Stimulated activated CD4-positive, alpha-beta T cell treated with anti-CD3 and anti-CD28 coated beads, Interleukin-4, amount 100 ng/mL, for 24 hours (primary cell): Measurements from ENCODE around the gene APELA.
"Not testable (repeated sequence)": the region's sequence is repeated elsewhere in the genome, so short reads cannot be mapped to it uniquely, and the experiment has no call there.

Source experiments
- DNase-seq: peaks from one replicate; pipeline ENCODE4 v3.0.0-alpha.2; 2020

The APELA gene, protein sequence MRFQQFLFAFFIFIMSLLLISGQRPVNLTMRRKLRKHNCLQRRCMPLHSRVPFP

GRCh38 chr4:164876700-164877324 is at the start of gene APELA:
TSS of gene APELA (plus strand) at chr4:164877178. CDS start at chr4:164877332, 154 bp downstream.
- DNase-seq: no peak

- no peak for DNase-seq
These were observed 48.0 kb upstream of the APELA start for GRCh38 chr4:164828955-164829354.

DNA sequence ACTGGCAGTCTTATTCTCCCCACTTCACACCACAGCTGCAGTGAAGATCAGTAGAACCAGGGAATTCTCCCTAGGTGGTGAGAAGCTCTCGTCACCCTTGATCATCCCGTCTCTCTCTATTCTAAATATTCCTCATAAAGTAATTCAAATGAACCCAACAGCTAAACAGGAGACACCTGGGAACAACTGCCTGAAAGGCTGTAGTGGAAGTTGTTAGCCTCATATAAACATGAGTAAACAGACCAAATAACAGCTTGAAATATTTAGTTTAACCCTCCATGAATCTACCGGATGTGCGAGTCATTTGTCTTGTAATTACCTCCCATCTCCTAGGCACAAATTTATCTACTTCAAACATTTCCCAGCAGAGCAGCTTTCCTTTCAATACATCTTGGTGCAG is 30.4 kb upstream of the APELA start:
- no peak for DNase-seq

DNA sequence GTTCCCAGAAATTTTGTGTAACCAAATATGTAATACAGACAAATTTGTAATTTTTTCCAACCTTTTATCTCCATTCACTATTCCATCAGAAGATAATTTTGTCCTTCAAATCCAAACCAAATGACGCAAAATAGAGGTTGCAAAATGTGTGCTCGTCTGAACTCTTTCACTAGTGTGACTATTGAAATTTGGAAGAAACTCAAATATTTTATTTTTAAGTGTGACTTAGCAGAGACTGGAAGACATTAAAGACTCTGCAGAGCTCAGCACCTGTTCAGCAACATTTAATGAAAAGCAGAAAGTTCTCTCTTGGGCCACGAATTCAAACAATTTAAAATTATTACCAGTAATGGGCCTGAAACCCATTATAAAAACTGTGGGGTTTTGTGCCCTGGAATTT is 30.0 kb upstream of the APELA start:
- DNase-seq: no peak

DNA sequence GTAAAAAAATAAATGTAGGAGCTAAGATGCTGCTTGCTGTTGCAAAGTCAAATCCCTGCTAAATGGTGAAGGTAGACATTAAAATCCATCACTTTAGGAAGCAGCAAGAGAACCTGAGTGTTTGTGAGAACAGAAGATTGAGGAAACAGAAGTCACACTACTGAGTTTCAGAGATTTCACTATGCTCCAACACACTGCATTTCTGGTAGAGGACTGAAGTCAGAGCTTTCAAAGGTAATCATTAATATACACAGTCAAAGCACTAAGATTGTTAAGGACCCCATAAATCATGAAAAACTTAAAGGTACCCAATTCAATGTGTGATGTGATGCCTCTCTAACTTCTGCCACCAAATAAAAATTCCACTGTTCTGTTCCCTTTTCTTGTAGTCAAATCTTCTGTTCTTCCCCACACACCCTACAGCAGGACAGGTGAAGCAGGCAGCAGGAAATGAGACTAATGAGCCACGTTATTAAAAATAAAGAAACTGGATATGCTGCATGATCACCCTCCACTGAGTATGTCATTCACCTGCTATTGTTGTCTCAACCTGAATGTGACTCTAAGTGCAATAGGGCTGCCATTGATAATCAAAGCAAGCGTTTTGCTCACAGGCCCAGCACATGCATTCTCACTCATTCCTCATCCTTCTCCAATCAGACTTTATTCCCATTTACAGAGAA is 28.9 kb upstream of the APELA start:
- no peak for DNase-seq

DNA sequence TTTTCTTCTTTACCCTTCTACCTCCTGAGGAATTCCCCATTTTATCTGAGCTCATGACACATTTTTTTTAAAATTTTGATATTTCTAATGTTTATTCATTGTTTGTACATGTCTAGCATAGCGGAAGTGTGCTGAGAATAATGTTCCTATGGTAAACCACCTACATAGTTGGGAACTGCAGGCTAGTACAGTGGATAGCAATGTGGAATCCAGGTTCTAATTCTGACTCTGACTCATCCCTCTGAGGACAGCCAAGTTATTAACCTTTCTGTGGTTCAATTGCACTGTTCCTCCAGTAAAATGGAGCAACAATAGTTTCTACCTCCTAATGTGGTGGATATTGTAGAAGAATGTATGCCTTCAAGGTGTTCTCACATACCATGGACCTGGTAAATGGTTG is 20.6 kb upstream of the APELA start:
- no peak for DNase-seq

GRCh38 chr4:164866817-164867490 is 10.0 kb upstream of the APELA start:
- DNase-seq: no peak

DNA sequence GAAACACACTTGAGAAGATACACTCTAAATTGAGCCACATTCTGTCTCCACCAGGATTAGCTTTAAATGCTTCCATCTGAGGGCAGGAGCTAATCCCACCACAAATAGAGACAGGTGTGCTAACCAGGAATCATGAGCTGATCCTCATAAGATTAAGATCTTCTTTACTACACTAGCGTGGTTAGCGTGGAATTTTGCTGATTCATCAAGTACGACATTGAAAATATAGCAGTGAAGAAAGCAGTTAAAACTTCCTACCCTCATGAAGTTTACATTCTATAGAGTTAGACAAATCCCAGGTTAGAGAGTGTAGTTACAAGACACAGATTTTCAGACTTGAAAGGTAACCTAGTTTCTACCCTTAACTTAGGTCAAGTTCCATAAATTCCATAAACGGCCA is 5.3 kb upstream of the APELA start:
- no peak for DNase-seq

GRCh38 chr4:164872481-164872880 is 4.5 kb upstream of the APELA start:
- no peak for DNase-seq

GRCh38 chr4:164874789-164875188 is 2.2 kb upstream of the APELA start:
- no peak for DNase-seq

DNA sequence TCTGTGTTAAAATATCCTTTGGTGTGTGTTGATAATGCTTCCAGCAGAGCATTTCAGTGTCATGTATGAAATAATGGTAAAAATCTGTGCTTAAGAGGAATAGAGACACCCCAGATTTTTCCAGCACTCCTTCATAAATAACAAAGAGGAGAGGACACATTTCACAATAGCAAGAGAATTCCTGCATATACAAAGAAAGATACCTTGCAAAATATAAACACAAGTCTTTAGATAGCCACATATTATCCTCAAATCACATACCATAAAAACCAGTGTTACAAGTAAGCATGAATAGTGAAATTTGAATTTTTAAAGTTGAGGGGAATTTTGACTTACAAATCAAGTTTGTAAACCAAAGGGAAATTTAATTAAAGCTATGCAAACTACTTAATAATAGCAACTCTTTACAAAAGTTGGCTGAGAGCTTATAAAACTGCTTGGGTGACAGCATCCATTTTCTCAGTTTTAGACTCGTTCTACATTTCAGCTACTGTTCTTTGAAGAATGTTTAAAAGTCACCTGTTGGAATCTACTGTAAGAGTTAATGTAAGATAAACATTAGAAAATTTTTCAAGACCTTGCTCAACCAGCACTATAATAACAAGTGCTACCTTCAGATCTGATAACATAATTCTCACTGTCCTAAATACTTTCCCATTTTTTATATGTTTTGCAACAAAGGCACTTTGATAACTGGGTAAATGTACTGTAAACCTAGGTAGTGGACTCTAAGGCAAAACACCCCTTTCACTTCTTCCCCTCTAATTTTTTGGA is 3.7 kb downstream of the APELA start:
- no peak for DNase-seq

DNA sequence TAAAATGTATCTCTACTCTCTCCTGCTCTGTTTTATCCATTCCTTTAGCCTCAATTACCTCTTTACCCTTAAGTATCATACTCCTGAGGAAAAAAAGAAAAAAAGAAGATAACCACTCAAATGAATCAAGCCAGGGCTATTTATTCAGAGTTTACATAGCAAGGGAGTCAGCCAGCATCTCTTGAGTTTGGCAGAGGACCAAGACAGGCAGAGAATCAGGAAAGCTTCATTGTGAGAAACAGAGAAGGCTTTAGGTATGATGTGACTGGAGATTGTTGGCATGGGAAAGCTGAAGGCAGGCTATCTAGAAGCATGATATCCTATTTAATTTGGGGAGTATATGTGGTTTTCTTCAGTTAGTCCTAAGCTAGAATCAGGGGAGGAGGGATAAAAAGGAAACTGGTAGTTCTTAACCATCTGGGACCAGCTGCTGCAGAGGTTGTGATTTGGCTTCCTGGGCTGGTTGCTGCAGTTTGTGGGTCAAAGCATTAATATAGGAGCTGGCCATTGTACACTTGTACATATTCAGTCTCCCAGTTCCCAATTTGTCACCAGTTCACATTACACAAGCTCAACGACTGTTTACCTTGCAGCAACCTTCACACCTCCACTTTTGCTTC is 11.2 kb downstream of the APELA start:
- no peak for DNase-seq

DNA sequence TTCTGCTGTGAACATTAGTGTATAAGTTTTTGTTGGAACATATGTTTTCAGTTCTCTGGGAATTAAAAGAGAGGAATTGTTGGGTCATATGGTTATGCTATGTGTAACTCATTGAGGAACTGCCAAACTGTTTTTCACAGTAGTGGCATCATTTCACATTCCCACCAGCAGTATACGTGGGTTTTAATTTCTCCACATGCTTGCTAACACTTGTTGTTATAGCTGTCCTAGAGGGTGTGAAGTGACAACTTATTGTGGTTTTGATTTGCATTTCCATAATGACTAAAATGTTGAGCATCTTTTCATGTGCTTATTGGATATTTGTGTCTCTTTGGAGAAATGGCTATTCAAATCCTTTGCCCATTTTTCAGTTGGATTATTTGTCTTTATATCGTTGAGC is 13.7 kb downstream of the APELA start:
- no peak for DNase-seq

GRCh38 chr4:164892018-164892417 is 15.0 kb downstream of the APELA start:
- no peak for DNase-seq

- no peak for DNase-seq
These were observed 17.7 kb downstream of the APELA start for GRCh38 chr4:164894702-164895101.

DNA sequence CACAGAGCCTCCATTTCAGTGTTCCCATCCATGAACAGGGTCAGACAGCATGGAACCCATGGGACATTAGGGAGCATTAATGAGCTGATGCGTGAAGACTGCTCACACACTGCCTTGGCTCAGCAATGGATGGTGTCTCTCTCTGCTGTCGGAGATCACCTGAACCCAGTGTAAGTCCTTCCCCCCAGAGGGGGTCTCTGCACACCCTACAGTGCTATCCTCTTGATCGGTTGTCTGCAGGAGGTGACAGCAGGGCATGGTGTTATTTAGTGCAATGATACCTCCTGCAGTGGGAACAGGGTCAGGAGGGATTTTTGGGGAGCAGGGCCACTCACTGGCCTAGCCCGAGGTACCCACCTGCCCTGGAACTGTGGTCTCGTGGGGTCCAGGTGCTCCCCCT is 25.6 kb downstream of the APELA start:
- DNase-seq: no peak

DNA sequence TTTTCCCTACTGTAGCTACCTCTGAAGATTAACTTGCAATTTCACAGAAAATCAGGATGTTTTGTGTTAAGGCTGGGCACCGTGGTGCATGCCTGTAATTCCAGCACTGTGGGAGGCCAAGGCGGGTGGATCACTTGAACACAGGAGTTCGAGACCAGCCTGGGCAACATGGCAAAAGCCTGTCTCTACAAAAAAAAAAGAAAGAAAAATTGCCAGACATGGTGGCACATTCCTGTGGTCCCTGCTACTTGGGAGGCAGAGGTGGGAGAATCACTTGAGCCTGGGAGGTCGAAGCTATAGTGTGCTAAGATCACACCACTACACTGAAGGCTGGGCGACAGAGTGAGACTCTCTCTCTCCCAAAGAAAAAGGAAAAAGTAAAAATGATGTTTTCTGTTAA is 27.4 kb downstream of the APELA start:
- no peak for DNase-seq

DNA sequence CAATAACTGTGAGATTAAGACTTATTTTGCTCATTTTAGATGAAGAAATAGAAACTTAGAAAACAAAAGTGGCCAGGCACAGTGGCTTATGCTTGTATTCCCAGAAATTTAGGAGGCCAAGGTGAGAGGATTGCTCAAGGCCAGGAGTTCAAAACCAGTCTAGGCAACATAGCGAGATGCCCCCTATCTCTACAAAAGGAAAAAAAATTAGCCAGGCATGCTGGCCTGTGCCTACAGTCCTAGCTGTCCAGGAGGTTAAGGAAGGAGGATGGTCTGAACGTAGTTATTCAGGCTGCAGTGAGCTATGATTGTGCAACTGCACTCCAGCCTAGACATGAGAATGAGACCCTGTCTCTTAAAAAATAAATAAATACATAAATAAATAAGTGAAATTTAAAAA is 28.0 kb downstream of the APELA start:
- no peak for DNase-seq

DNA sequence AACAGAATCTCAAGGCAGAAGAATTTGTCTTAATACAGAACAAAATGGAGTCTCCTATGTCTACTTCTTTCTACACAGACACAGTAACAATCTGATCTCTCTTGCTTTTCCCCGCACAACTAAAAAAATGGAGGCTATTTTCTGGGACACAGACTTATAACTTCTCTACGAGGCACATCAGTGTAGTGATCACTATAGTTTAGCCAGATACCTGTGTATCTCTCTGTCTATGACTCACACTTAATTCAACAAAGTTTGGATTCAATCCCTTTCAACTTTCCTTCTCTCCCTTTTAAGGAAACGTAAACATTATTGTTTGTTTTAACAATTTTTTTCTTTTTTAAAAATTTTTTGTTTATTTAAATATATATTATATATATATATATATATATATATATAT is 29.4 kb downstream of the APELA start:
- no peak for DNase-seq

DNA sequence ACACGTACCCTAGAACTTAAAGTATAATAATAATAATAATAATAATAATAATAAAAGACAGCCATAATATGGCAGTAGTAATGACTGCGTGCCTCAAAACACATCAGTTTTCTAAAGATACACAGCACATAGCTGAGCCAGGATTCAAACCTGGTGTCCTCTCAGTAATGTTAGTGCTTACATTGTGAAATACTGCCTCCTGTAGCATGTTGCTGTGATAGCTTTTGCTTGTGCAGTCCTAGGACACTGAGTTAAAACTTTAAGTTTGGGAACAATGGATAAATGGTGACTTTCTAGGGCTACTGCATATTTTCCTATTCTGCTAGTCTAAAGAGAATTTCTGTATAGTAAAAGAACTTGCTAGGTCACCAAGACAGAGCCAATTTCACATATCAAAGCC is 36.5 kb downstream of the APELA start:
- DNase-seq: not testable (repeated sequence)

DNA sequence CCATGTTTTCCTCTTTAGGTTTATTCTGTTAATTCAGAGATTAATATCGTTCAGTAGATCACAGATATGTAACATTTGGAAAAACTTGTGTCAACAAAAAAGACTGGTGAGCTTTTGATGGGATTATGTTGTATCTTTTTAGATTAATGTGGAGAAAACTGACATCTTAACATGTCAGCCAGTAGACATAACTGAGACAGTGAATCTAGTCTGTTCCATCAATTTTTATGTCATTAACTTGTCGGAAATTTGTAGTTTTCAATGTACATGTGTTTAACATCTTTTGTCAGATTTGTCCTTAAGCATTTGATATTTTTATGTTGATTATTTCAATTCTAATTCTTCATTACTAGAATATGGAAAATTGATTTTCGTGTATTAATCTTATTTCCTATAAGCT is 42.0 kb downstream of the APELA start:
- DNase-seq: no peak

GRCh38 chr4:164924670-164925238 is 47.8 kb downstream of the APELA start:
- DNase-seq: no peak

GRCh38 chr4:164926301-164926700 is 49.3 kb downstream of the APELA start:
- DNase-seq: no peak
